ENCODE measurements around the gene AGPAT2.

AGPAT2 gene

GRCh38 chr9:136686794-136687711 is at the start of gene AGPAT2 (continued):
- peak; percentile 68 for TF ChIP-seq ZBTB8A (tag by site-specific recombination; IDR thresholded peaks at IDR 0.05)
- TF ChIP-seq ZBTB11 (tag by site-specific recombination; conservative IDR thresholded peaks at IDR 0.05; ENCODE audit: low read depth), result peak; percentile 68
- TF ChIP-seq ZNF341 (tag by site-specific recombination; IDR thresholded peaks at IDR 0.05; ENCODE audit: low read depth), result peak; percentile 84
- TF ChIP-seq ZNF280C (tag by site-specific recombination; IDR thresholded peaks at IDR 0.05), result no peak
- no peak for TF ChIP-seq ZNF704 (tag by site-specific recombination; IDR thresholded peaks at IDR 0.05)
- 0 out of 2 replicates have a peak, but pooled peaks have one; percentile 47 for TF ChIP-seq ZNF660 (tag by site-specific recombination; IDR thresholded peaks at IDR 0.05)
- TF ChIP-seq ZNF19 (tag by site-specific recombination; IDR thresholded peaks at IDR 0.05; ENCODE audit: low read depth), result no peak
- no peak for TF ChIP-seq ZNF433 (tag by site-specific recombination; IDR thresholded peaks at IDR 0.05; ENCODE audit: low read depth)
- peak; percentile 32 for TF ChIP-seq SP3 (tag by site-specific recombination; IDR thresholded peaks at IDR 0.05)
- TF ChIP-seq KLF16 (tag by site-specific recombination; IDR thresholded peaks at IDR 0.05), result no peak
- TF ChIP-seq ZNF555 (tag by site-specific recombination; conservative IDR thresholded peaks at IDR 0.05), result no peak
- no peak for TF ChIP-seq ZNF148 (tag by site-specific recombination; IDR thresholded peaks at IDR 0.05; ENCODE audit: borderline replicate concordance)
- TF ChIP-seq ZNF473 (tag by site-specific recombination; IDR thresholded peaks at IDR 0.05), result no peak
- peak; percentile 68; the same call in 1 of the 2 replicates for TF ChIP-seq ZNF76 (tag by site-specific recombination; IDR thresholded peaks at IDR 0.05; ENCODE audit: borderline replicate concordance, low read depth)
- TF ChIP-seq ZNF529 (tag by site-specific recombination; IDR thresholded peaks at IDR 0.05; ENCODE audit: insufficient replicate concordance), result no peak
- no peak for TF ChIP-seq PRDM2 (tag by site-specific recombination; IDR thresholded peaks at IDR 0.05; ENCODE audit: borderline replicate concordance)
- no peak for TF ChIP-seq ZSCAN23 (tag by site-specific recombination; IDR thresholded peaks at IDR 0.05)
- TF ChIP-seq ZNF423 (tag by site-specific recombination; IDR thresholded peaks at IDR 0.05), result 0 out of 2 replicates have a peak, but pooled peaks have one; percentile 32
- TF ChIP-seq BCL11B (tag by site-specific recombination; IDR thresholded peaks at IDR 0.05; ENCODE audit: low read depth), result no peak
- TF ChIP-seq ZNF202 (tag by site-specific recombination; IDR thresholded peaks at IDR 0.05; ENCODE audit: borderline replicate concordance), result no peak
- no peak; the same call in 1 of the 2 replicates for TF ChIP-seq ZFHX2 (tag by site-specific recombination; conservative IDR thresholded peaks at IDR 0.05)
